Uterus (tissue), 2 donors: ENCODE measurements around the gene RBM41.

ENCODE experiments used
- POLR2A ChIP-seq, 2 donors: fragments of 450-650 bp; IDR thresholded peaks; one replicate each; pipeline ENCODE4 v1.6.1; 2016; ENCODE audit warnings: antibody characterized with exemption in 2 of 2, mild to moderate bottlenecking in 1 of 2, moderate library complexity in 1 of 2
- TF ChIP-seq, protein P1 (sequence below), 4 experiments: fragments of 200-600 bp in 2 of 4; fragments of 450-650 bp in 2 of 4; sonication (generic) in 2 of 4; IDR thresholded peaks; one replicate each; pipeline ENCODE4 v1.5.1; 2016 to 2019; ENCODE audit warnings: antibody characterized with exemption in 4 of 4, mild to moderate bottlenecking in 2 of 4, moderate library complexity in 1 of 4

DNA sequence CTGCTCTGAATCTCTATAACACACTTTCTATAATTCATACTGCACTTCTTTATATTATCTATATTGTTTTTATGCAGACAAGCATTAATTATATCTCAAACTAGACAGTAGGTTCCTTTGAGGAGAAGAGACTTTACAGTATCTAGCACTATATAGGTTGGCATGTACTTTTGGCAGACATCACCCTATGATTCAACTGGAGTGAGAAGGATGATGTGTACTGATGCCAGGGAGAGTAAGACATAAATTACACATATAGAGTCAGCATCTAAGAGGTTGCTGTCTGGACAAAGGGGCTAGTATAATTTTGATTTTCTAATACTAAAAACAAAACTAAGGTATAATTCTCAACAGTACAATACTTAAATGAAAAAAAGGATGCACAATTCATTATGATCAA, 5.1 kb upstream of the RBM41 start:
- TF ChIP-seq, protein P1, sequence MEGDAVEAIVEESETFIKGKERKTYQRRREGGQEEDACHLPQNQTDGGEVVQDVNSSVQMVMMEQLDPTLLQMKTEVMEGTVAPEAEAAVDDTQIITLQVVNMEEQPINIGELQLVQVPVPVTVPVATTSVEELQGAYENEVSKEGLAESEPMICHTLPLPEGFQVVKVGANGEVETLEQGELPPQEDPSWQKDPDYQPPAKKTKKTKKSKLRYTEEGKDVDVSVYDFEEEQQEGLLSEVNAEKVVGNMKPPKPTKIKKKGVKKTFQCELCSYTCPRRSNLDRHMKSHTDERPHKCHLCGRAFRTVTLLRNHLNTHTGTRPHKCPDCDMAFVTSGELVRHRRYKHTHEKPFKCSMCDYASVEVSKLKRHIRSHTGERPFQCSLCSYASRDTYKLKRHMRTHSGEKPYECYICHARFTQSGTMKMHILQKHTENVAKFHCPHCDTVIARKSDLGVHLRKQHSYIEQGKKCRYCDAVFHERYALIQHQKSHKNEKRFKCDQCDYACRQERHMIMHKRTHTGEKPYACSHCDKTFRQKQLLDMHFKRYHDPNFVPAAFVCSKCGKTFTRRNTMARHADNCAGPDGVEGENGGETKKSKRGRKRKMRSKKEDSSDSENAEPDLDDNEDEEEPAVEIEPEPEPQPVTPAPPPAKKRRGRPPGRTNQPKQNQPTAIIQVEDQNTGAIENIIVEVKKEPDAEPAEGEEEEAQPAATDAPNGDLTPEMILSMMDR (IDR thresholded peaks at IDR 0.05), result no peak
- TF ChIP-seq POLR2A (IDR thresholded peaks at IDR 0.05), result no peak
